ENCODE data around the gene BRSK1.

The BRSK1 gene

GRCh38 chr19:55275851-55276719 is 7.7 kb upstream of the BRSK1 start:
- Histone ChIP-seq H3K27me3 (ENCODE audit: insufficient read depth, low read length, poor library complexity) (no peaks in the 10 kb centered on the region), H3K4me2 (ENCODE audit: insufficient read depth, low read length) (no peak overlapping the region), H2AFZ (ENCODE audit: low read depth, low read length) (no peak overlapping the region), H3K27ac (ENCODE audit: low read length) (no peak overlapping the region), H3K36me3 (ENCODE audit: insufficient read depth, low read length) (peaks cover 60% of the 10 kb centered on the region), H3K4me1 (ENCODE audit: insufficient read depth, low read length) (peaks cover 21% of the 10 kb centered on the region), H4K20me1 (ENCODE audit: insufficient read depth, low read length) (peaks cover 2% of the 10 kb centered on the region; the same call in 1 of the 2 replicates), H3K9me3 (ENCODE audit: insufficient read depth, low read length, severe bottlenecking) (no peaks in the 10 kb centered on the region), H3K4me3 (ENCODE audit: low read depth in 1 of 2, low read length in 2 of 2) (no peak overlapping the region), H3K9ac (ENCODE audit: low read depth, low read length) (no peak overlapping the region), H3K79me2 (ENCODE audit: insufficient read depth, low read length) (peaks cover 16% of the 10 kb centered on the region)
- ATAC-seq (ENCODE audit: insufficient read depth, low read depth) (no peak), DNase-seq (no peak)
- TF ChIP-seq, protein P1, sequence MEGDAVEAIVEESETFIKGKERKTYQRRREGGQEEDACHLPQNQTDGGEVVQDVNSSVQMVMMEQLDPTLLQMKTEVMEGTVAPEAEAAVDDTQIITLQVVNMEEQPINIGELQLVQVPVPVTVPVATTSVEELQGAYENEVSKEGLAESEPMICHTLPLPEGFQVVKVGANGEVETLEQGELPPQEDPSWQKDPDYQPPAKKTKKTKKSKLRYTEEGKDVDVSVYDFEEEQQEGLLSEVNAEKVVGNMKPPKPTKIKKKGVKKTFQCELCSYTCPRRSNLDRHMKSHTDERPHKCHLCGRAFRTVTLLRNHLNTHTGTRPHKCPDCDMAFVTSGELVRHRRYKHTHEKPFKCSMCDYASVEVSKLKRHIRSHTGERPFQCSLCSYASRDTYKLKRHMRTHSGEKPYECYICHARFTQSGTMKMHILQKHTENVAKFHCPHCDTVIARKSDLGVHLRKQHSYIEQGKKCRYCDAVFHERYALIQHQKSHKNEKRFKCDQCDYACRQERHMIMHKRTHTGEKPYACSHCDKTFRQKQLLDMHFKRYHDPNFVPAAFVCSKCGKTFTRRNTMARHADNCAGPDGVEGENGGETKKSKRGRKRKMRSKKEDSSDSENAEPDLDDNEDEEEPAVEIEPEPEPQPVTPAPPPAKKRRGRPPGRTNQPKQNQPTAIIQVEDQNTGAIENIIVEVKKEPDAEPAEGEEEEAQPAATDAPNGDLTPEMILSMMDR (IDR thresholded peaks at IDR 0.05; ENCODE audit: borderline replicate concordance, extremely low read depth, low read length, poor library complexity, severe bottlenecking): no peak
- no peak for TF ChIP-seq EZH2 (IDR thresholded peaks at IDR 0.05; ENCODE audit: borderline replicate concordance, low read depth, low read length, severe bottlenecking)

- no peak overlapping the region for H2AFZ ChIP-seq (ENCODE audit: low read depth, low read length)
- no peaks in the 10 kb centered on the region for H3K27me3 ChIP-seq (ENCODE audit: insufficient read depth, low read length, poor library complexity)
- DNase-seq (no peak), ATAC-seq (ENCODE audit: insufficient read depth, low read depth) (no peak)
- H3K9ac ChIP-seq (ENCODE audit: low read depth, low read length): no peak overlapping the region
- no peaks in the 10 kb centered on the region for H4K20me1 ChIP-seq (ENCODE audit: insufficient read depth, low read length)
- H3K79me2 ChIP-seq (ENCODE audit: insufficient read depth, low read length): peaks cover 16% of the 10 kb centered on the region
- no peaks in the 10 kb centered on the region for H3K9me3 ChIP-seq (ENCODE audit: insufficient read depth, low read length, severe bottlenecking)
- H3K4me2 ChIP-seq (ENCODE audit: insufficient read depth, low read length): no peak overlapping the region
- TF ChIP-seq, protein P1 (IDR thresholded peaks at IDR 0.05; ENCODE audit: borderline replicate concordance, extremely low read depth, low read length, poor library complexity, severe bottlenecking): no peak
- TF ChIP-seq EZH2 (IDR thresholded peaks at IDR 0.05; ENCODE audit: borderline replicate concordance, low read depth, low read length, severe bottlenecking): no peak
- no peak overlapping the region for H3K27ac ChIP-seq (ENCODE audit: low read length)
- peaks cover 52% of the 10 kb centered on the region for H3K36me3 ChIP-seq (ENCODE audit: insufficient read depth, low read length)
- peaks cover 21% of the 10 kb centered on the region for H3K4me1 ChIP-seq (ENCODE audit: insufficient read depth, low read length)
- no peak overlapping the region for H3K4me3 ChIP-seq (ENCODE audit: low read depth in 1 of 2, low read length in 2 of 2)
Observed at GRCh38 chr19:55276720-55277430, 6.9 kb upstream of the BRSK1 start.

GRCh38 chr19:55277494-55277893 is 6.3 kb upstream of the BRSK1 start:
- DNase-seq (no peak), ATAC-seq (ENCODE audit: insufficient read depth, low read depth) (no peak)
- no peaks in the 10 kb centered on the region for H3K9me3 ChIP-seq (ENCODE audit: insufficient read depth, low read length, severe bottlenecking)
- H4K20me1 ChIP-seq (ENCODE audit: insufficient read depth, low read length): no peaks in the 10 kb centered on the region
- no peak overlapping the region for H2AFZ ChIP-seq (ENCODE audit: low read depth, low read length)
- no peak overlapping the region for H3K4me3 ChIP-seq (ENCODE audit: low read depth in 1 of 2, low read length in 2 of 2)
- no peaks in the 10 kb centered on the region for H3K27me3 ChIP-seq (ENCODE audit: insufficient read depth, low read length, poor library complexity)
- TF ChIP-seq, protein P1 (IDR thresholded peaks at IDR 0.05; ENCODE audit: borderline replicate concordance, extremely low read depth, low read length, poor library complexity, severe bottlenecking): no peak
- H3K27ac ChIP-seq (ENCODE audit: low read length): no peak overlapping the region
- H3K4me1 ChIP-seq (ENCODE audit: insufficient read depth, low read length): peaks cover 21% of the 10 kb centered on the region
- peaks cover 48% of the 10 kb centered on the region for H3K36me3 ChIP-seq (ENCODE audit: insufficient read depth, low read length)
- H3K4me2 ChIP-seq (ENCODE audit: insufficient read depth, low read length): no peak overlapping the region
- H3K9ac ChIP-seq (ENCODE audit: low read depth, low read length): no peak overlapping the region
- peaks cover 16% of the 10 kb centered on the region for H3K79me2 ChIP-seq (ENCODE audit: insufficient read depth, low read length)
